ENCODE results near the gene CXCL10.

CXCL10 gene

GRCh38 chr4:76024065-76024464 lies 768 bp upstream of the CXCL10 start:
- no peak for TF ChIP-seq TAF1 (IDR thresholded peaks at IDR 0.05; ENCODE audit: borderline replicate concordance, insufficient read depth, low read length)
- TF ChIP-seq FOXP2 (optimal IDR thresholded peaks at IDR 0.05; ENCODE audit: borderline replicate concordance, extremely low read depth, extremely low read length, insufficient read depth) = no peak
- no peak for TF ChIP-seq SIN3A (IDR thresholded peaks at IDR 0.05; ENCODE audit: borderline replicate concordance, insufficient read depth, low read length)
- no peak for TF ChIP-seq REST (IDR thresholded peaks at IDR 0.05; ENCODE audit: insufficient read depth in 1 of 2, low read depth in 2 of 2, low read length in 2 of 2)
- no peak for TF ChIP-seq POLR2AphosphoS5 (IDR thresholded peaks at IDR 0.05; ENCODE audit: low read depth, low read length)

GRCh38 chr4:76022677-76023076 lies 620 bp downstream of the CXCL10 start:
- TF ChIP-seq FOXP2 (optimal IDR thresholded peaks at IDR 0.05; ENCODE audit: borderline replicate concordance, extremely low read depth, extremely low read length, insufficient read depth) (no peak), REST (IDR thresholded peaks at IDR 0.05; ENCODE audit: insufficient read depth in 1 of 2, low read depth in 2 of 2, low read length in 2 of 2) (no peak), TAF1 (IDR thresholded peaks at IDR 0.05; ENCODE audit: borderline replicate concordance, insufficient read depth, low read length) (no peak), SIN3A (IDR thresholded peaks at IDR 0.05; ENCODE audit: borderline replicate concordance, insufficient read depth, low read length) (no peak), POLR2AphosphoS5 (IDR thresholded peaks at IDR 0.05; ENCODE audit: low read depth, low read length) (no peak)

- TF ChIP-seq REST (IDR thresholded peaks at IDR 0.05; ENCODE audit: insufficient read depth in 1 of 2, low read depth in 2 of 2, low read length in 2 of 2) (no peak), POLR2AphosphoS5 (IDR thresholded peaks at IDR 0.05; ENCODE audit: low read depth, low read length) (no peak), TAF1 (IDR thresholded peaks at IDR 0.05; ENCODE audit: borderline replicate concordance, insufficient read depth, low read length) (no peak), SIN3A (IDR thresholded peaks at IDR 0.05; ENCODE audit: borderline replicate concordance, insufficient read depth, low read length) (no peak), FOXP2 (optimal IDR thresholded peaks at IDR 0.05; ENCODE audit: borderline replicate concordance, extremely low read depth, extremely low read length, insufficient read depth) (no peak)
Measured at GRCh38 chr4:76022031-76022430, 1.3 kb downstream of the CXCL10 start.

GRCh38 chr4:76017056-76017686 lies 6.1 kb downstream of the CXCL10 start:
- TF ChIP-seq SIN3A (IDR thresholded peaks at IDR 0.05; ENCODE audit: borderline replicate concordance, insufficient read depth, low read length) (no peak), POLR2AphosphoS5 (IDR thresholded peaks at IDR 0.05; ENCODE audit: low read depth, low read length) (no peak)

- TF ChIP-seq REST (IDR thresholded peaks at IDR 0.05; ENCODE audit: insufficient read depth in 1 of 2, low read depth in 2 of 2, low read length in 2 of 2) (no peak), POLR2AphosphoS5 (IDR thresholded peaks at IDR 0.05; ENCODE audit: low read depth, low read length) (no peak), SIN3A (IDR thresholded peaks at IDR 0.05; ENCODE audit: borderline replicate concordance, insufficient read depth, low read length) (no peak), TAF1 (IDR thresholded peaks at IDR 0.05; ENCODE audit: borderline replicate concordance, insufficient read depth, low read length) (no peak), FOXP2 (optimal IDR thresholded peaks at IDR 0.05; ENCODE audit: borderline replicate concordance, extremely low read depth, extremely low read length, insufficient read depth) (no peak)
Measured at GRCh38 chr4:76016393-76016792, 6.9 kb downstream of the CXCL10 start.
